PFSK-1 (cell line): Measurements from ENCODE around the gene VSIG10L2.

Source experiments
- FOXP2 ChIP-seq: optimal IDR thresholded peaks from 2 replicates; pipeline ENCODE3; 2011; ENCODE audit warnings: borderline replicate concordance, control low read depth, inconsistent platforms; ENCODE audit not compliant: insufficient read depth; ENCODE audit errors: extremely low read length, extremely low read depth
- POLR2AphosphoS5 ChIP-seq: IDR thresholded peaks from 2 replicates; pipeline ENCODE4 v1.6.1; 2012; ENCODE audit warnings: low read depth, mild to moderate bottlenecking, control low read depth, low read length, moderate library complexity
- REST ChIP-seq, 2 experiments: IDR thresholded peaks; 2 replicates each; pipeline versions ENCODE4 v1.6.1 to v1.8.0; 2011 to 2012; ENCODE audit warnings: low read depth in 2 of 2, low read length in 2 of 2, control low read depth in 1 of 2, inconsistent platforms in 1 of 2, mild to moderate bottlenecking in 1 of 2, moderate library complexity in 1 of 2; ENCODE audit not compliant: insufficient read depth in 1 of 2
- SIN3A ChIP-seq: IDR thresholded peaks from 2 replicates; pipeline ENCODE4 v1.6.1; 2012; ENCODE audit warnings: mild to moderate bottlenecking, low read length, moderate library complexity, borderline replicate concordance; ENCODE audit not compliant: insufficient read depth
- TAF1 ChIP-seq: IDR thresholded peaks from 2 replicates; pipeline ENCODE4 v1.6.1; 2012; ENCODE audit warnings: low read length, control low read depth, borderline replicate concordance; ENCODE audit not compliant: insufficient read depth

VSIG10L2 gene

GRCh38 chr11:125945011-125945796 lies 640 bp upstream of the VSIG10L2 start:
- TF ChIP-seq REST (IDR thresholded peaks at IDR 0.05; ENCODE audit: insufficient read depth in 1 of 2, low read depth in 2 of 2, low read length in 2 of 2) (no peak), FOXP2 (no peak), TAF1 (no peak), SIN3A (no peak), POLR2AphosphoS5 (no peak)

GRCh38 chr11:125946712-125947418 lies 1.0 kb downstream of the VSIG10L2 start:
- no peak for TF ChIP-seq SIN3A
- TF ChIP-seq FOXP2 = no peak
- TF ChIP-seq REST (IDR thresholded peaks at IDR 0.05; ENCODE audit: insufficient read depth in 1 of 2, low read depth in 2 of 2, low read length in 2 of 2) = no peak
- no peak for TF ChIP-seq POLR2AphosphoS5
- TF ChIP-seq TAF1 = no peak

- TF ChIP-seq REST (IDR thresholded peaks at IDR 0.05; ENCODE audit: insufficient read depth in 1 of 2, low read depth in 2 of 2, low read length in 2 of 2) = no peak
- no peak for TF ChIP-seq POLR2AphosphoS5
- no peak for TF ChIP-seq FOXP2
- no peak for TF ChIP-seq TAF1
Observed at GRCh38 chr11:125947419-125948277, 1.8 kb downstream of the VSIG10L2 start.

- TF ChIP-seq SIN3A = no peak
- TF ChIP-seq POLR2AphosphoS5 = no peak
- no peak for TF ChIP-seq FOXP2
- no peak for TF ChIP-seq TAF1
- TF ChIP-seq REST (IDR thresholded peaks at IDR 0.05; ENCODE audit: insufficient read depth in 1 of 2, low read depth in 2 of 2, low read length in 2 of 2) = no peak
Observed at GRCh38 chr11:125948278-125949051, 2.6 kb downstream of the VSIG10L2 start.
